ENCODE results near the gene PLXNA4. TPM values are rescaled to one million over a fixed set of nuclear protein-coding genes. Genes with fewer than 3 reads are reported as not detected.

Gene PLXNA4
- polyA plus RNA-seq, 2 of the 4 experiments (the other 2 are of a cell fraction): 0.12 to 0.34 TPM

DNA sequence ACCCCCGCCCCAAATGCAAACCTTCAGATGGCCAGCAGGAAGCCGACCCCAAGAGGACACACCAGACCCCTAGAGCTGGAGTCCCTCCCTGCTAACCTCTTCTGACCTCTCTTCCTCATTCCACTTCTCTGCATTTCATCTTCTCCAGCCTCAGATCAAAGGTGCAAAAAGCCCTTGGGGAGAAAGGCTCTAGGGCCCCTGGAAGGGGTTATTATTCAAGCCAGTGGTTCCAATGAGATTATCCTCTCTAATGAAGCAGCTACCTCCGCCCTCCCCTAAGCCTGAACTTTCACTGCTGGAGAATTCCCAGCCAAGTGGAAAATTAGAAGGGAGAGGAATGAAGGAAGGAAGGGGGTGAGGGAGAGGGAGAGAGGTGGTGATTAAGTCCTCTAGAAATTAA lies 343.9 kb downstream of the PLXNA4 start:
- WGBS (ENCODE audit: missing lambda C conversion rate): 49% methylated on average over 3 of the region's 3 CpGs
- no peaks in the 10 kb centered on the region for H3K4me1 ChIP-seq
- no peak for ATAC-seq
- no peak for TF ChIP-seq SREBF2 (IDR thresholded peaks at IDR 0.05)
- no peak overlapping the region for H3K4me3 ChIP-seq
- no peak for FAIRE-seq
- no peaks in the 10 kb centered on the region for H3K9me3 ChIP-seq
- CTCF ChIA-PET: interaction anchor here (1.0 to 2.4 kb wide), 3 partner anchors 16 to 373 kb away, joined by 3 to 8 read pairs (median 3); no protein-coding TSS in a partner anchor
- no peak overlapping the region for H3K27ac ChIP-seq
- POLR2A ChIA-PET: no interaction called here
- H3K4me2 ChIP-seq: no peak overlapping the region
- no peak for DNase-seq (ENCODE audit: low read depth in 1 of 2, low spot score in 1 of 2)

DNA sequence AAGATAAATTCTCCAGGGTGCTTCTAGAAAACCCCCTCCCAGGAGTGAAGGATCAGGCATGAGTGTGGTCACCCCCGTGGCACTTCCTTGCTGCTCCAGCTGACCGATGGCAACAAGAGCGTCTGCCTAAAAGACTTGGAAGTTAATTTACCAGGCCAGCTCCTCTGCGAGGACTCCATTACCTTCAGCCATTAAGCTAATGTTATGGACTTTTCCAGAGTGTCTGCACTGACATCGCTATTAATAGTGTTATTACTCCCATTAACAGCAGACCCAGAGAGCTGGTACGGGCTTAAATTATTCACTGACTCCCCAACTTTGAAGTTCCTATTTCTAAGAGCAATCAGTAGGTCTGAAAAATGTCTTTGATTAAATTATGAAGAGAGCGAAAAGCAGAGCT lies 345.8 kb downstream of the PLXNA4 start:
- Histone ChIP-seq H3K4me3 (no peak overlapping the region), H3K27ac (no peak overlapping the region), H3K4me2 (no peak overlapping the region), H3K9me3 (no peaks in the 10 kb centered on the region), H3K4me1 (peaks cover 6% of the 10 kb centered on the region)
- ATAC-seq (no peak), FAIRE-seq (no peak), DNase-seq (ENCODE audit: low read depth in 1 of 2, low spot score in 1 of 2) (no peak)
- 70% methylated on average over 7 of the region's 7 CpGs for WGBS (ENCODE audit: missing lambda C conversion rate)
- TF ChIP-seq HOXB5 (CRISPR knock-in tag; IDR thresholded peaks at IDR 0.05) (no peak), RNF2 (IDR thresholded peaks at IDR 0.05; ENCODE audit: borderline replicate concordance, low read depth) (no peak), EP300 (IDR thresholded peaks at IDR 0.05) (no peak), TFCP2L1 (CRISPR knock-in tag; IDR thresholded peaks at IDR 0.05) (no peak), JUN (IDR thresholded peaks at IDR 0.05) (no peak), HEYL (CRISPR knock-in tag; IDR thresholded peaks at IDR 0.05) (no peak), CHD4 (IDR thresholded peaks at IDR 0.05; ENCODE audit: borderline replicate concordance) (no peak), JUNB (IDR thresholded peaks at IDR 0.05) (no peak), CBX2 (IDR thresholded peaks at IDR 0.05; ENCODE audit: borderline replicate concordance, low read depth) (no peak), FOSB (CRISPR knock-in tag; IDR thresholded peaks at IDR 0.05) (no peak)
- TF ChIP-seq, protein P1, sequence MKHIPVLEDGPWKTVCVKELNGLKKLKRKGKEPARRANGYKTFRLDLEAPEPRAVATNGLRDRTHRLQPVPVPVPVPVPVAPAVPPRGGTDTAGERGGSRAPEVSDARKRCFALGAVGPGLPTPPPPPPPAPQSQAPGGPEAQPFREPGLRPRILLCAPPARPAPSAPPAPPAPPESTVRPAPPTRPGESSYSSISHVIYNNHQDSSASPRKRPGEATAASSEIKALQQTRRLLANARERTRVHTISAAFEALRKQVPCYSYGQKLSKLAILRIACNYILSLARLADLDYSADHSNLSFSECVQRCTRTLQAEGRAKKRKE (CRISPR knock-in tag; IDR thresholded peaks at IDR 0.05; ENCODE audit: low read depth): no peak
- TF ChIP-seq, protein P2, sequence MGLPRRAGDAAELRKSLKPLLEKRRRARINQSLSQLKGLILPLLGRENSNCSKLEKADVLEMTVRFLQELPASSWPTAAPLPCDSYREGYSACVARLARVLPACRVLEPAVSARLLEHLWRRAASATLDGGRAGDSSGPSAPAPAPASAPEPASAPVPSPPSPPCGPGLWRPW (IDR thresholded peaks at IDR 0.05): no peak
- ChIA-PET CTCF (interaction anchor here (0.5 to 1.5 kb wide), 5 partner anchors 10 to 287 kb away, joined by 3 to 4 read pairs (median 3); no protein-coding TSS in a partner anchor), POLR2A (no interaction called here)

DNA sequence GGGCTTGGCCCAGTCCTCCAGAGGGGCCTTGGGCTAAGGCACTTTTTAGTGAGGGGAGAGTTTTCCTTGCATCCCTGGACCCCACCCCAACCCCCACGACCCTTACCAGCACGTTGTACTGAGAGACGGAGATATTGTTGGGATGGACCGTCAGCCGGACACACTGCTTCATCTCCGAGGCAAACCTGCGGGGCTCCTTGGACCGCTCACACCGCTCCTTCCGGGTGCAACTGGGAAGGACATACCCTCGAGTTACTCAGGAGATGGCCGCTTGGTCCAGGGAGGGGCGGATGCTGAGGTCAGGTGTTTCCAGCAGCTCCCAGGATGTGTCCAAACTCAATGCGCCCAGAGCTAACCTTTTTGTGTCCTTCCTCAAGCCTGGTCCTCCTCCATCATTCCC lies 348.0 kb downstream of the PLXNA4 start:
- H3K9me3 ChIP-seq: no peaks in the 10 kb centered on the region
- CTCF ChIA-PET: interaction anchor here (0.8 kb wide), 1 partner anchor 369 kb away, joined by 3 read pairs; no protein-coding TSS in a partner anchor

More for the DNA sequence above, 348.0 kb downstream of the PLXNA4 start:
- H3K4me1 ChIP-seq: peaks cover 15% of the 10 kb centered on the region
- ATAC-seq (no peak), FAIRE-seq (no peak), DNase-seq (ENCODE audit: low read depth in 1 of 2, low spot score in 1 of 2) (no peak)
- 64% methylated on average over 12 of the region's 14 CpGs for WGBS (ENCODE audit: missing lambda C conversion rate)
- POLR2A ChIA-PET: no interaction called here
- no peak overlapping the region for H3K27ac ChIP-seq
- H3K4me3 ChIP-seq: no peak overlapping the region
- TF ChIP-seq, protein P3, sequence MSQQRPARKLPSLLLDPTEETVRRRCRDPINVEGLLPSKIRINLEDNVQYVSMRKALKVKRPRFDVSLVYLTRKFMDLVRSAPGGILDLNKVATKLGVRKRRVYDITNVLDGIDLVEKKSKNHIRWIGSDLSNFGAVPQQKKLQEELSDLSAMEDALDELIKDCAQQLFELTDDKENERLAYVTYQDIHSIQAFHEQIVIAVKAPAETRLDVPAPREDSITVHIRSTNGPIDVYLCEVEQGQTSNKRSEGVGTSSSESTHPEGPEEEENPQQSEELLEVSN (IDR thresholded peaks at IDR 0.05; ENCODE audit: borderline replicate concordance, low read depth): no peak
- TF ChIP-seq POLR2AphosphoS2 (conservative IDR thresholded peaks at IDR 0.05; ENCODE audit: low read length) (no peak), JUN (IDR thresholded peaks at IDR 0.05) (no peak), RARB (CRISPR knock-in tag; IDR thresholded peaks at IDR 0.05) (no peak), SMC3 (IDR thresholded peaks at IDR 0.05) (no peak), FOXS1 (CRISPR knock-in tag; IDR thresholded peaks at IDR 0.05) (no peak), HOXB5 (CRISPR knock-in tag; IDR thresholded peaks at IDR 0.05) (no peak), JUNB (IDR thresholded peaks at IDR 0.05) (no peak), CEBPB (IDR thresholded peaks at IDR 0.05) (no peak), KDM1A (IDR thresholded peaks at IDR 0.05; ENCODE audit: low read depth) (no peak), HOXA7 (CRISPR knock-in tag; IDR thresholded peaks at IDR 0.05) (no peak), ZC3H11A (IDR thresholded peaks at IDR 0.05) (no peak), MYC (IDR thresholded peaks at IDR 0.05; ENCODE audit: borderline replicate concordance, low read length) (no peak), FOSB (CRISPR knock-in tag; IDR thresholded peaks at IDR 0.05) (no peak), ZSCAN20 (CRISPR knock-in tag; IDR thresholded peaks at IDR 0.05) (no peak)
- TF ChIP-seq, protein P4, sequence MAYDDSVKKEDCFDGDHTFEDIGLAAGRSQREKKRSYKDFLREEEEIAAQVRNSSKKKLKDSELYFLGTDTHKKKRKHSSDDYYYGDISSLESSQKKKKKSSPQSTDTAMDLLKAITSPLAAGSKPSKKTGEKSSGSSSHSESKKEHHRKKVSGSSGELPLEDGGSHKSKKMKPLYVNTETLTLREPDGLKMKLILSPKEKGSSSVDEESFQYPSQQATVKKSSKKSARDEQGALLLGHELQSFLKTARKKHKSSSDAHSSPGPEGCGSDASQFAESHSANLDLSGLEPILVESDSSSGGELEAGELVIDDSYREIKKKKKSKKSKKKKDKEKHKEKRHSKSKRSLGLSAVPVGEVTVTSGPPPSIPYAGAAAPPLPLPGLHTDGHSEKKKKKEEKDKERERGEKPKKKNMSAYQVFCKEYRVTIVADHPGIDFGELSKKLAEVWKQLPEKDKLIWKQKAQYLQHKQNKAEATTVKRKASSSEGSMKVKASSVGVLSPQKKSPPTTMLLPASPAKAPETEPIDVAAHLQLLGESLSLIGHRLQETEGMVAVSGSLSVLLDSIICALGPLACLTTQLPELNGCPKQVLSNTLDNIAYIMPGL (CRISPR knock-in tag; IDR thresholded peaks at IDR 0.05; ENCODE audit: borderline replicate concordance): no peak
- TF ChIP-seq, protein P1 (CRISPR knock-in tag; IDR thresholded peaks at IDR 0.05; ENCODE audit: low read depth): no peak
- no peak overlapping the region for H3K4me2 ChIP-seq

Data from A549 (cell line).